HepG2 (cell line): ENCODE data around the gene TTC23.

Experiments used
- BRF2 ChIP-seq: sonication (generic); formaldehyde crosslinking; IDR thresholded peaks from 2 replicates; pipeline ENCODE4 v1.8.1; 2022; ENCODE audit warnings: mild to moderate bottlenecking, missing genetic modification reagents
- CC2D1A ChIP-seq: sonication (generic); formaldehyde crosslinking; IDR thresholded peaks from 2 replicates; pipeline ENCODE4 v1.8.1; 2023; ENCODE audit warnings: mild to moderate bottlenecking, missing genetic modification reagents
- CSRNP1 ChIP-seq: sonication (generic); formaldehyde crosslinking; IDR thresholded peaks from 2 replicates; pipeline ENCODE4 v1.8.1; 2023; ENCODE audit warnings: mild to moderate bottlenecking, missing genetic modification reagents
- CTCF ChIP-seq: sonication (generic); formaldehyde crosslinking; IDR thresholded peaks from 2 replicates; pipeline ENCODE4 v1.5.0; 2020; ENCODE audit warnings: mild to moderate bottlenecking, missing genetic modification reagents, moderate library complexity
- DMAP1 ChIP-seq: IDR thresholded peaks from 2 replicates; pipeline ENCODE4 v1.6.1; 2016
- HDAC6 ChIP-seq: fragments of 200-600 bp; sonication (generic); IDR thresholded peaks from 2 replicates; pipeline ENCODE4 v1.7.0; 2017; ENCODE audit warnings: mild to moderate bottlenecking, antibody characterized with exemption, low read length, low read depth
- IRF1 ChIP-seq: sonication (generic); formaldehyde crosslinking; IDR thresholded peaks from 2 replicates; pipeline ENCODE4 v1.4.0; 2020; ENCODE audit warnings: low read depth, mild to moderate bottlenecking, missing genetic modification reagents
- MED1 ChIP-seq: sonication (generic); formaldehyde crosslinking; IDR thresholded peaks from 2 replicates; pipeline ENCODE4 v1.4.0; 2020; ENCODE audit warnings: missing genetic modification reagents
- POLR2A ChIP-seq, 2 experiments: IDR thresholded peaks; 2 replicates each; pipeline ENCODE4 v1.6.1; 2011; ENCODE audit warnings: low read depth in 2 of 2, low read length in 2 of 2, mild to moderate bottlenecking in 1 of 2, moderate library complexity in 1 of 2; ENCODE audit not compliant: insufficient read depth in 1 of 2
- PREB ChIP-seq: sonication (generic); formaldehyde crosslinking; IDR thresholded peaks from 2 replicates; pipeline ENCODE4 v1.4.0; 2020; ENCODE audit warnings: missing genetic modification reagents
- RAD21 ChIP-seq: fragments of 450-650 bp; formaldehyde crosslinking; IDR thresholded peaks from 2 replicates; pipeline ENCODE4 v1.5.0; 2020; ENCODE audit warnings: mild to moderate bottlenecking
- RNF219 ChIP-seq: sonication (generic); formaldehyde crosslinking; IDR thresholded peaks from 2 replicates; pipeline ENCODE4 v1.5.0; 2020; ENCODE audit warnings: mild to moderate bottlenecking, missing genetic modification reagents
- RXRA ChIP-seq: sonication (generic); formaldehyde crosslinking; IDR thresholded peaks from 2 replicates; pipeline ENCODE4 v1.5.1; 2020; ENCODE audit warnings: missing genetic modification reagents
- SIN3A ChIP-seq: IDR thresholded peaks from 2 replicates; pipeline ENCODE4 v1.6.1; 2011; ENCODE audit warnings: low read depth, mild to moderate bottlenecking, control low read depth, low read length, borderline replicate concordance

- TF ChIP-seq RXRA (CRISPR knock-in tag) (no peak), POLR2A (IDR thresholded peaks at IDR 0.05; ENCODE audit: insufficient read depth in 1 of 2, low read depth in 2 of 2, low read length in 2 of 2) (no peak), CTCF (CRISPR knock-in tag) (no peak), RAD21 (CRISPR knock-in tag) (no peak), MED1 (CRISPR knock-in tag) (no peak), CSRNP1 (no peak), PREB (no peak), BRF2 (CRISPR knock-in tag) (no peak), HDAC6 (no peak), SIN3A (no peak), DMAP1 (no peak), CC2D1A (CRISPR knock-in tag) (no peak), RNF219 (no peak), IRF1 (CRISPR knock-in tag) (no peak)
Measured at GRCh38 chr15:99211926-99212325, 37.5 kb downstream of the TTC23 start.
